Liver (tissue), 9 donors: ENCODE results near the gene RGS14. TPM values are rescaled to one million over a fixed set of nuclear protein-coding genes. Genes with fewer than 3 reads are reported as not detected.

Experiments used
- DNase-seq: peaks from one replicate; pipeline ENCODE4 v3.0.0-alpha.2; 2017; ENCODE audit warnings: low spot score
- H3K27ac ChIP-seq, 2 donors: one replicate each; pipeline ENCODE4 v1.7.0; 2013; ENCODE audit warnings: inconsistent platforms in 2 of 2, low read length in 2 of 2, control low read depth in 1 of 2, low read depth in 1 of 2, mild to moderate bottlenecking in 1 of 2
- H3K27me3 ChIP-seq, 4 donors: one replicate each; pipeline versions ENCODE4 v1.6.1 to v1.7.0; 2013; ENCODE audit warnings: low read length in 3 of 4, inconsistent platforms in 1 of 4, mild to moderate bottlenecking in 1 of 4, moderate library complexity in 1 of 4; ENCODE audit not compliant: control insufficient read depth in 4 of 4, insufficient read depth in 4 of 4
- H3K36me3 ChIP-seq, 4 donors: one replicate each; pipeline versions ENCODE4 v1.6.1 to v1.7.0; 2013; ENCODE audit warnings: low read length in 3 of 4, mild to moderate bottlenecking in 3 of 4, low read depth in 1 of 4, moderate library complexity in 1 of 4; ENCODE audit not compliant: control insufficient read depth in 4 of 4, insufficient read depth in 3 of 4
- H3K4me1 ChIP-seq, 4 donors: one replicate each; pipeline versions ENCODE4 v1.6.1 to v1.7.0; 2013; ENCODE audit warnings: low read length in 3 of 4, mild to moderate bottlenecking in 3 of 4, moderate library complexity in 1 of 4; ENCODE audit not compliant: control insufficient read depth in 4 of 4, insufficient read depth in 4 of 4
- H3K4me3 ChIP-seq, 3 donors: one replicate each; pipeline versions ENCODE4 v1.6.1 to v1.7.0; 2013; ENCODE audit warnings: low read length in 3 of 3, control low read depth in 1 of 3, low read depth in 1 of 3, mild to moderate bottlenecking in 1 of 3
- H3K9ac ChIP-seq, 2 donors: one replicate each; pipeline ENCODE4 v1.7.0; 2013; ENCODE audit warnings: low read length in 2 of 2, mild to moderate bottlenecking in 2 of 2, moderate library complexity in 2 of 2, control low read depth in 1 of 2, low read depth in 1 of 2
- H3K9me3 ChIP-seq, 4 donors: one replicate each; pipeline versions ENCODE4 v1.6.1 to v1.7.0; 2013; ENCODE audit warnings: low read length in 3 of 4; ENCODE audit not compliant: control insufficient read depth in 4 of 4
- EGR1 ChIP-seq, 2 donors: IDR thresholded peaks; 2 replicates each; pipeline ENCODE4 v1.6.1; 2016 to 2018; ENCODE audit warnings: antibody characterized with exemption in 2 of 2, low read depth in 2 of 2
- FOXA1 ChIP-seq: IDR thresholded peaks from 2 replicates; pipeline ENCODE4 v1.6.1; 2016; ENCODE audit warnings: antibody characterized with exemption
- FOXA2 ChIP-seq: IDR thresholded peaks from 2 replicates; pipeline ENCODE4 v1.6.1; 2016; ENCODE audit warnings: antibody characterized with exemption
- HNF4A ChIP-seq, 2 donors: conservative IDR thresholded peaks; 2 replicates each; pipeline ENCODE4 v1.6.1; 2016; ENCODE audit warnings: antibody characterized with exemption in 2 of 2, mild to moderate bottlenecking in 2 of 2
- HNF4G ChIP-seq: IDR thresholded peaks from 2 replicates; pipeline ENCODE4 v1.6.1; 2016; ENCODE audit warnings: antibody characterized with exemption
- JUND ChIP-seq, 2 donors: IDR thresholded peaks; 2 replicates each; pipeline ENCODE4 v1.6.1; 2016; ENCODE audit warnings: antibody characterized with exemption in 2 of 2
- NR2F2 ChIP-seq: IDR thresholded peaks from 2 replicates; pipeline ENCODE4 v1.6.1; 2016; ENCODE audit warnings: antibody characterized with exemption
- RAD21 ChIP-seq, 2 donors: IDR thresholded peaks; 2 replicates each; pipeline ENCODE4 v1.6.1; 2016; ENCODE audit warnings: antibody characterized with exemption in 2 of 2, mild to moderate bottlenecking in 2 of 2
- RXRA ChIP-seq, 2 donors: IDR thresholded peaks; 2 replicates each; pipeline ENCODE4 v1.6.1; 2017 to 2018; ENCODE audit warnings: antibody characterized with exemption in 2 of 2, mild to moderate bottlenecking in 1 of 2
- SP1 ChIP-seq: IDR thresholded peaks from 2 replicates; pipeline ENCODE4 v1.6.1; 2018; ENCODE audit warnings: antibody characterized with exemption, mild to moderate bottlenecking
- TAF1 ChIP-seq: conservative IDR thresholded peaks from 2 replicates; pipeline ENCODE4 v1.6.1; 2016; ENCODE audit warnings: antibody characterized with exemption, mild to moderate bottlenecking
- YY1 ChIP-seq: IDR thresholded peaks from 2 replicates; pipeline ENCODE4 v1.6.1; 2016; ENCODE audit warnings: antibody characterized with exemption, mild to moderate bottlenecking
- WGBS: extraction: QIAGEN DNeasy Blood & Tissue Kit; methylation state at CpG from one replicate; pipeline ENCODE4 v1.1.7; 2013; 5-methylcytosine and 5-hydroxymethylcytosine counted together
- polyA plus RNA-seq, 2 donors: library from polyadenylated mRNA; stranded (reverse) in 1 of 2; unstranded in 1 of 2; fragments of 200-250 nt in 1 of 2; fragments of >200 nt in 1 of 2; fragmentation: Nextera tagmentation in 1 of 2; extraction: Ambion mirVana in 1 of 2; gene quantifications; one replicate each; pipeline versions ENCODE4 v1.2.1 to v1.2.3, GENCODE V29; 2013 to 2015
- total RNA-seq, 2 donors: library from RNA; depleted of rRNA; stranded (reverse); fragments of >200 nt; gene quantifications; one replicate each; pipeline ENCODE4 v1.2.3, GENCODE V29; 2014
- TF ChIP-seq, protein P1 (sequence below): IDR thresholded peaks from 2 replicates; pipeline ENCODE4 v1.6.1; 2016; ENCODE audit warnings: antibody characterized with exemption, mild to moderate bottlenecking
- TF ChIP-seq, protein P2 (sequence below): fragments of 150-350 bp; IDR thresholded peaks from 2 replicates; pipeline ENCODE4 v1.5.1; 2017; ENCODE audit warnings: improper control_type of control experiment, low read depth, low read length; ENCODE audit not compliant: missing input control
- TF ChIP-seq, protein P3 (sequence below): IDR thresholded peaks from 2 replicates; pipeline ENCODE4 v1.6.1; 2016; ENCODE audit warnings: antibody characterized with exemption
- TF ChIP-seq, protein P4 (sequence below): IDR thresholded peaks from 2 replicates; pipeline ENCODE4 v1.6.1; 2016; ENCODE audit warnings: antibody characterized with exemption
- donor health status: healthy.
- donor health status: healthy.
- donor health status: healthy.
- donor health status: healthy.
- donor health status: healthy.

The RGS14 gene
- total and polyA plus RNA-seq, 4 donors = 10.2 to 53.8 (median 33.3) TPM

DNA sequence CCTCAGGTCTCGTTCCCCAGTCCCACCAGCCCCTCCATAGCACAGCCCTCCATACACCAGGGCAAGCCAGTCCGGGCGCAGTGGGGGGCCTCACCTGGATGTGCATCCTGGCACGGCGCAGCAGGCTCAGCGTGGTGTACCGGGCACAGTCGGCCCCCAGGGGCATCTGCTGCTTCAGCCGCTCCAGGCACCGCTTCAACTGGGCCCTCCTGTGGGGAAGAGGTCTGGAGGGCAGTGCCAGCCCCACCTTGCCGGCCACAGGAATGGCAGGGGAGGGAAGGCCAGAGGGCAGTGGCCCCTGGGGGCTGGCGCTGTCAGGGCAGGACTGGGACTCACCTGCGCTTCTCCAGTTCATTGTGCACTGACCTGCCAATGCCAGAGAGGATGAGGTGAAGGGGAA is 47.4 kb upstream of the RGS14 start:
- no peak overlapping the region for H3K9ac ChIP-seq
- peaks cover 6 to 16% (median 11%) of the 10 kb centered on the region in 4 donors for H3K36me3 ChIP-seq
- no peak for DNase-seq
- no peak for TF ChIP-seq HNF4A (conservative IDR thresholded peaks at IDR 0.05)
- TF ChIP-seq HNF4G = no peak
- TF ChIP-seq, protein P1, sequence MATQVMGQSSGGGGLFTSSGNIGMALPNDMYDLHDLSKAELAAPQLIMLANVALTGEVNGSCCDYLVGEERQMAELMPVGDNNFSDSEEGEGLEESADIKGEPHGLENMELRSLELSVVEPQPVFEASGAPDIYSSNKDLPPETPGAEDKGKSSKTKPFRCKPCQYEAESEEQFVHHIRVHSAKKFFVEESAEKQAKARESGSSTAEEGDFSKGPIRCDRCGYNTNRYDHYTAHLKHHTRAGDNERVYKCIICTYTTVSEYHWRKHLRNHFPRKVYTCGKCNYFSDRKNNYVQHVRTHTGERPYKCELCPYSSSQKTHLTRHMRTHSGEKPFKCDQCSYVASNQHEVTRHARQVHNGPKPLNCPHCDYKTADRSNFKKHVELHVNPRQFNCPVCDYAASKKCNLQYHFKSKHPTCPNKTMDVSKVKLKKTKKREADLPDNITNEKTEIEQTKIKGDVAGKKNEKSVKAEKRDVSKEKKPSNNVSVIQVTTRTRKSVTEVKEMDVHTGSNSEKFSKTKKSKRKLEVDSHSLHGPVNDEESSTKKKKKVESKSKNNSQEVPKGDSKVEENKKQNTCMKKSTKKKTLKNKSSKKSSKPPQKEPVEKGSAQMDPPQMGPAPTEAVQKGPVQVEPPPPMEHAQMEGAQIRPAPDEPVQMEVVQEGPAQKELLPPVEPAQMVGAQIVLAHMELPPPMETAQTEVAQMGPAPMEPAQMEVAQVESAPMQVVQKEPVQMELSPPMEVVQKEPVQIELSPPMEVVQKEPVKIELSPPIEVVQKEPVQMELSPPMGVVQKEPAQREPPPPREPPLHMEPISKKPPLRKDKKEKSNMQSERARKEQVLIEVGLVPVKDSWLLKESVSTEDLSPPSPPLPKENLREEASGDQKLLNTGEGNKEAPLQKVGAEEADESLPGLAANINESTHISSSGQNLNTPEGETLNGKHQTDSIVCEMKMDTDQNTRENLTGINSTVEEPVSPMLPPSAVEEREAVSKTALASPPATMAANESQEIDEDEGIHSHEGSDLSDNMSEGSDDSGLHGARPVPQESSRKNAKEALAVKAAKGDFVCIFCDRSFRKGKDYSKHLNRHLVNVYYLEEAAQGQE = no peak
- TF ChIP-seq YY1 = no peak
- TF ChIP-seq EGR1 (IDR thresholded peaks at IDR 0.05; ENCODE audit: low read depth in 2 of 2) = no peak
- TF ChIP-seq FOXA1 = no peak
- TF ChIP-seq FOXA2 = no peak
- TF ChIP-seq SP1 = no peak
- no peak for TF ChIP-seq TAF1
- TF ChIP-seq, protein P2, sequence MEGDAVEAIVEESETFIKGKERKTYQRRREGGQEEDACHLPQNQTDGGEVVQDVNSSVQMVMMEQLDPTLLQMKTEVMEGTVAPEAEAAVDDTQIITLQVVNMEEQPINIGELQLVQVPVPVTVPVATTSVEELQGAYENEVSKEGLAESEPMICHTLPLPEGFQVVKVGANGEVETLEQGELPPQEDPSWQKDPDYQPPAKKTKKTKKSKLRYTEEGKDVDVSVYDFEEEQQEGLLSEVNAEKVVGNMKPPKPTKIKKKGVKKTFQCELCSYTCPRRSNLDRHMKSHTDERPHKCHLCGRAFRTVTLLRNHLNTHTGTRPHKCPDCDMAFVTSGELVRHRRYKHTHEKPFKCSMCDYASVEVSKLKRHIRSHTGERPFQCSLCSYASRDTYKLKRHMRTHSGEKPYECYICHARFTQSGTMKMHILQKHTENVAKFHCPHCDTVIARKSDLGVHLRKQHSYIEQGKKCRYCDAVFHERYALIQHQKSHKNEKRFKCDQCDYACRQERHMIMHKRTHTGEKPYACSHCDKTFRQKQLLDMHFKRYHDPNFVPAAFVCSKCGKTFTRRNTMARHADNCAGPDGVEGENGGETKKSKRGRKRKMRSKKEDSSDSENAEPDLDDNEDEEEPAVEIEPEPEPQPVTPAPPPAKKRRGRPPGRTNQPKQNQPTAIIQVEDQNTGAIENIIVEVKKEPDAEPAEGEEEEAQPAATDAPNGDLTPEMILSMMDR = no peak
- TF ChIP-seq RXRA (IDR thresholded peaks at IDR 0.05) = no peak
- TF ChIP-seq JUND (IDR thresholded peaks at IDR 0.05) = no peak
- peaks cover 6 to 24% (median 15%) of the 10 kb centered on the region in 4 donors for H3K4me1 ChIP-seq
- no peak overlapping the region for H3K4me3 ChIP-seq
- no peak overlapping the region for H3K27ac ChIP-seq
- H3K9me3 ChIP-seq = no peaks in the 10 kb centered on the region
- H3K27me3 ChIP-seq = no peaks in the 10 kb centered on the region
- 96% methylated on average over 13 of the region's 13 CpGs for WGBS

DNA sequence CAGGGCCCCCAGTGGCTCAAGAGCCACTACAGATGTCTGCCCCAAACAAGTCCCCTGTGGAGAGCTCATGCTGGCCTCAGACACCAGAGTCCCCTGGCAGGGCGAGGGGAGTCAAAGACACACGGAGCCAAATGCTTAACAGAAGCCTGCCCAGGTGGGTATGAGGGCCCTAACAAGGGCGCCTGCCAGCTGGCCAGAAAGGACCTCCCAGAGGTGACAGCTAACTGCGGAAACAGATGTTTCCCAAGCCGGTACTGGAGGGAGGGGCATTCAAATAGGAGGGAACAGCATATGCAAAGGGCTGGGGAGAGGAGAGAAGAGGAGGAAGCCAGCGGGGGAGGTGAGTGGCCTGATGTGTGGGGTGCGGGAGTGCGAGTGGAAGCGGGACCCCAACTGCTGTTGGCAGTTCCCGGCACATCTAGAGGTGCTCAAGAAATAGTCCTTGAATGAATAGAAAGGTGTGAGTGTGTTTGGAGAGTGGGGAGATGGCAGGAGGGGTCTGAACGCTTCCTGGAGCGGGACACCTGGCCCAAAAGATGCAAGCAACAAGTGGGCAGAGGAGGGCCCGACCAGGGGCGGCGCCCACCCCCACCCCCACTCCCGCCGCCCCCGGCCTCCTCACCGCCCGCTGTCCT is 46.9 kb upstream of the RGS14 start:
- H3K27me3 ChIP-seq = no peaks in the 10 kb centered on the region
- no peaks in the 10 kb centered on the region for H3K9me3 ChIP-seq
- no peak for DNase-seq
- TF ChIP-seq JUND (IDR thresholded peaks at IDR 0.05) (no peak), EGR1 (IDR thresholded peaks at IDR 0.05; ENCODE audit: low read depth in 2 of 2) (no peak), RAD21 (IDR thresholded peaks at IDR 0.05) (no peak), FOXA2 (no peak)
- 39% methylated on average over 20 of the region's 20 CpGs for WGBS
- H3K4me3 ChIP-seq = peak overlapping the region in 1 of 3 donors; percentile 50
- H3K9ac ChIP-seq = no peak overlapping the region
- no peak overlapping the region for H3K27ac ChIP-seq
- peaks cover 6 to 19% (median 13%) of the 10 kb centered on the region in 4 donors for H3K4me1 ChIP-seq
- peaks cover 5 to 14% (median 6%) of the 10 kb centered on the region in 4 donors for H3K36me3 ChIP-seq

DNA sequence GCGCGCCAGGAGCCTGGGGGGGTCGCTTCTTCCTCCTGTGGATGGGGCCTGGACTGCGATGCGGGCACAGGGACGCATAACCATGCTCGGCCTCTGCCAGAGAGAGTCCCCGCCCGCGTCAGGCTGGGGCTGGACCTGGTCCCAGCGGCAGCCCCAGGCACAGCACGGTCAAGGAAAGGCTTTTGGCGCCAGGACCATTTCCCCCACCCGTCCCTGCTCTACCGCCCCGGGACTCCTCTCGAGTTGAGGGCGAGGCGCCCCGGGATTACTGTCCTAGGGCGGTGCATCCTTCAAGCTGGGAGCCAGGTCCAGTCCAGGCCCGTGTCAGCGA is 46.4 kb upstream of the RGS14 start:
- H3K9me3 ChIP-seq = no peaks in the 10 kb centered on the region
- H3K4me1 ChIP-seq = peaks cover 6 to 19% (median 13%) of the 10 kb centered on the region in 4 donors
- no peak overlapping the region for H3K9ac ChIP-seq
- no peaks in the 10 kb centered on the region for H3K27me3 ChIP-seq
- no peak for DNase-seq
- WGBS = 5% methylated on average over 23 of the region's 23 CpGs
- no peak overlapping the region for H3K27ac ChIP-seq
- H3K36me3 ChIP-seq = peaks cover 3 to 9% (median 4%) of the 10 kb centered on the region in 4 donors
- H3K4me3 ChIP-seq = peak overlapping the region; percentile 27 to 62 (median 50)
- TF ChIP-seq NR2F2 (no peak), HNF4A (conservative IDR thresholded peaks at IDR 0.05) (no peak), SP1 (no peak), TAF1 (no peak), FOXA1 (no peak), YY1 (no peak)
- TF ChIP-seq, protein P3, sequence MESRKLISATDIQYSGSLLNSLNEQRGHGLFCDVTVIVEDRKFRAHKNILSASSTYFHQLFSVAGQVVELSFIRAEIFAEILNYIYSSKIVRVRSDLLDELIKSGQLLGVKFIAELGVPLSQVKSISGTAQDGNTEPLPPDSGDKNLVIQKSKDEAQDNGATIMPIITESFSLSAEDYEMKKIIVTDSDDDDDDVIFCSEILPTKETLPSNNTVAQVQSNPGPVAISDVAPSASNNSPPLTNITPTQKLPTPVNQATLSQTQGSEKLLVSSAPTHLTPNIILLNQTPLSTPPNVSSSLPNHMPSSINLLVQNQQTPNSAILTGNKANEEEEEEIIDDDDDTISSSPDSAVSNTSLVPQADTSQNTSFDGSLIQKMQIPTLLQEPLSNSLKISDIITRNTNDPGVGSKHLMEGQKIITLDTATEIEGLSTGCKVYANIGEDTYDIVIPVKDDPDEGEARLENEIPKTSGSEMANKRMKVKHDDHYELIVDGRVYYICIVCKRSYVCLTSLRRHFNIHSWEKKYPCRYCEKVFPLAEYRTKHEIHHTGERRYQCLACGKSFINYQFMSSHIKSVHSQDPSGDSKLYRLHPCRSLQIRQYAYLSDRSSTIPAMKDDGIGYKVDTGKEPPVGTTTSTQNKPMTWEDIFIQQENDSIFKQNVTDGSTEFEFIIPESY = no peak
- TF ChIP-seq, protein P1 = no peak
- TF ChIP-seq, protein P4, sequence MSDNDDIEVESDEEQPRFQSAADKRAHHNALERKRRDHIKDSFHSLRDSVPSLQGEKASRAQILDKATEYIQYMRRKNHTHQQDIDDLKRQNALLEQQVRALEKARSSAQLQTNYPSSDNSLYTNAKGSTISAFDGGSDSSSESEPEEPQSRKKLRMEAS = no peak
